GM12865 (cell line): ENCODE measurements around the gene PDP2.
"Not testable (repeated sequence)": the region's sequence is repeated elsewhere in the genome, so short reads cannot be mapped to it uniquely, and the experiment has no call there.

Source experiments
- DNase-seq: peaks from one replicate; pipeline ENCODE4 v3.0.0; 2010; ENCODE audit warnings: low read depth
- H3K4me3 ChIP-seq: 2 replicates; pipeline ENCODE4 v1.5.1; 2011; ENCODE audit warnings: mild to moderate bottlenecking, low read depth, low read length, control low read depth
- TF ChIP-seq, protein P1 (sequence below): IDR thresholded peaks from 2 replicates; pipeline ENCODE4 v1.5.1; 2011; ENCODE audit warnings: low read length, control low read depth, low read depth, inconsistent platforms; ENCODE audit not compliant: insufficient read depth; ENCODE audit errors: missing control alignments

Gene PDP2

GRCh38 chr16:66891360-66891759 is 11.0 kb downstream of the PDP2 start:
- H3K4me3 ChIP-seq, result no peak overlapping the region
- no peak for DNase-seq
- TF ChIP-seq, protein P1, sequence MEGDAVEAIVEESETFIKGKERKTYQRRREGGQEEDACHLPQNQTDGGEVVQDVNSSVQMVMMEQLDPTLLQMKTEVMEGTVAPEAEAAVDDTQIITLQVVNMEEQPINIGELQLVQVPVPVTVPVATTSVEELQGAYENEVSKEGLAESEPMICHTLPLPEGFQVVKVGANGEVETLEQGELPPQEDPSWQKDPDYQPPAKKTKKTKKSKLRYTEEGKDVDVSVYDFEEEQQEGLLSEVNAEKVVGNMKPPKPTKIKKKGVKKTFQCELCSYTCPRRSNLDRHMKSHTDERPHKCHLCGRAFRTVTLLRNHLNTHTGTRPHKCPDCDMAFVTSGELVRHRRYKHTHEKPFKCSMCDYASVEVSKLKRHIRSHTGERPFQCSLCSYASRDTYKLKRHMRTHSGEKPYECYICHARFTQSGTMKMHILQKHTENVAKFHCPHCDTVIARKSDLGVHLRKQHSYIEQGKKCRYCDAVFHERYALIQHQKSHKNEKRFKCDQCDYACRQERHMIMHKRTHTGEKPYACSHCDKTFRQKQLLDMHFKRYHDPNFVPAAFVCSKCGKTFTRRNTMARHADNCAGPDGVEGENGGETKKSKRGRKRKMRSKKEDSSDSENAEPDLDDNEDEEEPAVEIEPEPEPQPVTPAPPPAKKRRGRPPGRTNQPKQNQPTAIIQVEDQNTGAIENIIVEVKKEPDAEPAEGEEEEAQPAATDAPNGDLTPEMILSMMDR, result no peak

DNA sequence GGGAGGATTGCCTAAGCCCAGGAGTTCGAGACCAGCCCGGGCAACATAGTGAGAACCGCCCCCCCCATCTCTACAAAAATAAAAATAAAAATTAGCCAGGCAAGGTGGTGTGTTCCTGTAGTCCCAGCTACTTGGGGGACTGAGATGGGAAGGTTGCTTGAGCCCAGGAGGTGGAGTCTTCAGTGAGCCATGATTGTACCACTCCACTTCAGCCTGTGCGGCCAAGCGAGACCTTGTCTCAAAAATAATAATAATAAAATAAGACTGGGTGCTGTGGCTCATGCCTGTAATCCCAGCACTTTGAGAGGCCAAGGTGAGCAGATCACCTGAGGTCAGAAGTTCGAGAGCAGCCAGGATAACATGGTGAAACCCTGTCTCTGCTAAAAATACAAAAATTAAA is 11.5 kb downstream of the PDP2 start:
- no peak overlapping the region for H3K4me3 ChIP-seq
- DNase-seq, result no peak

GRCh38 chr16:66894055-66894454 is 13.7 kb downstream of the PDP2 start:
- no peak for DNase-seq
- H3K4me3 ChIP-seq, result no peak overlapping the region
- TF ChIP-seq, protein P1, result no peak

More for the DNA sequence above, 11.5 kb downstream of the PDP2 start:
- TF ChIP-seq, protein P1, result no peak

DNA sequence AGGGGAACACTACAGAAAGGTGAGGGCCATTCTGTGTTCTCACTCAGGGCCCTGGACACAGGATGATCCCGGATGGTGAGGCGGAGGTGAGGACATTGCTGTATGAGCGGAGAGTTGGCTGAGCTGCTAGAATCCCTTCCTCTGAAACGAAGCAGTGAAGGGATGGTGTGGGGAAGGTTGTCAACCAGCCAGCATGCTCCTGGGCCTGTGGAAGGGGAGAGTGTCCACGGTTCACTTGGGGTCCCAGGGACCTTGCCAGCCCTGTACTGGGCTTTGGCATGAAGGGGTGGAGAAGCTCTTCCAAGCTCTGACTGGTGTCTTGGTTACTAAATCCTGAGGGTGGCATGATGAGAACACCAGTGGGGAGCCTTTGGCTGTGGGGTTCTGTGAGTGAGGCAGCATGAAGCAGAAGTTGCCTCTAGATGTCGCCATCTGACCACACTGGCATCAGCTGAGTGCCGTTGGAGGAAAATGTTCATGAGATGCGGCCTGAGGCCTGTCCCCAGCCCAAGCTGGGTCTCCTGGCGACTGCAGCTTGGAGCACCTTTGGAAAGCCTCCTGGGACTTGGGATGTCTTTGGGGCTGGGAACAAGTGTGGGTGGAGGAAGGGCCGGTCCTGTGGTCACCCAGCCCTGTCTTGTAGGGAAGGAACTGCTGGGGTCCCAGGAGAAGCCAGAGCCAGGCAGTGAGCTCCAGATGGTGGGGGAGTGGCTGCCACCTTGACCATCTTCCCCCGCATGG is 14.8 kb downstream of the PDP2 start:
- TF ChIP-seq, protein P1, result peak; percentile 92
- H3K4me3 ChIP-seq, result no peak overlapping the region
- DNase-seq, result peak; percentile 78

DNA sequence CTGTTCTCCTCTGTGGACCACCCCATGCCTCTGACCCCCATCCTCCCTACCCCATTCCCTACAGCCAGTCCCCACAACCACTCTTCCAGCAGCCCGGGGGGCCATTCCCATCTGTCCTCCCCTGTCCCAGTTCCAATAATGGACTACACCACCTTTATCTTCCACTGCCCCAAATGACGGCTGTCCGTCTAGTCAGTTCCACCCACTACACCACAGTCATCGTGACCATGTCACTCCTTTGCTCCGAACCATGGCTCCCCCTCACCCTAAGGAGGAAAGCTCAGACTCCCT is 15.3 kb downstream of the PDP2 start:
- DNase-seq, result no peak

GRCh38 chr16:66895999-66896398 is 15.7 kb downstream of the PDP2 start:
- TF ChIP-seq, protein P1, result no peak
- H3K4me3 ChIP-seq, result no peak overlapping the region
- DNase-seq, result no peak

More for the DNA sequence above, 15.3 kb downstream of the PDP2 start:
- no peak overlapping the region for H3K4me3 ChIP-seq
- TF ChIP-seq, protein P1, result no peak

- not testable (repeated sequence) for H3K4me3 ChIP-seq, DNase-seq
Observed at GRCh38 chr16:66896682-66897081, 16.4 kb downstream of the PDP2 start.
